ENCODE data around the gene CACNA1C.

CACNA1C gene

GRCh38 chr12:2501464-2502191, 448.8 kb downstream of the CACNA1C start:
- DNase-seq: no peak

DNA sequence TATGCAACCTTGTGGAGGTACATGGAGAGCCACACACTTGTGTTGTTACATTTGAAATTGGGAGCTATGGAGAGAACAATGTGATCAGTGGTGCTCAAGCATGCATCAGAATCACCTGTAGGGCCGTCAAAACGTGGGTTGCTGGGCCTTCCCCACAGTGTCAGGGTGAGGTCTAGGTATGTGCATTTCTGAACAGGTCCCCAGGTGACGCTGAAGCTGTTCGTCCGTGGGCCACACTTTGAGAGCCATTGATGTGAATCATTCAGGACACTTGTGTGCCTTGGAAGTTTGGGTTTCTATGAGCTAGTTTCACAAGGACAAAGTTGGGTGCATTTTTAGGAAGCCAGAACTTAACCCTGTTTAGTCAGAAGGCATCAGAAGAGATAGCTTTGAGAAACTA, 450.2 kb downstream of the CACNA1C start:
- DNase-seq: no peak

GRCh38 chr12:2503762-2504161, 451.0 kb downstream of the CACNA1C start:
- no peak for DNase-seq

GRCh38 chr12:2504577-2504976, 451.8 kb downstream of the CACNA1C start:
- no peak for DNase-seq

GRCh38 chr12:2507814-2508213, 455.0 kb downstream of the CACNA1C start:
- DNase-seq: no peak

GRCh38 chr12:2509137-2509536, 456.4 kb downstream of the CACNA1C start:
- DNase-seq: no peak

DNA sequence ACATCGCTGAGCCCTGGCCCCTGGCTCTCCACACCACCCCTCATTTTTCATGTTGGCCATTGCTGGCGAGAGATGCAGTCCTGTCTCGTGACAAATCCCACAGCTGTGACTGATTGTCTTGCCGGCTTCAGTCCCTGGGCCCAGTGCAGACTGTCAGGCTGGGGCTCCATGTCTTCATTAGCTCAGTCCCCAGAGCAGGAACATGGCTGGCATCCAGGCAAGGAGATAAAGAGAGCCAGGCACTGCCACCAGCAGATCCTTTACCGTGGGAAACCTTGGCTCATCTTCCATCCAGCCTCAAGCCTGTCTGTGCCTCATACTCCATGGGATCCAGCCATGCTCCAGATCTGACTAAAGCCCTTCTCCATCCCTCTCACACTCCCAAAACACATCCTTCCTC, 457.3 kb downstream of the CACNA1C start:
- no peak for DNase-seq

DNA sequence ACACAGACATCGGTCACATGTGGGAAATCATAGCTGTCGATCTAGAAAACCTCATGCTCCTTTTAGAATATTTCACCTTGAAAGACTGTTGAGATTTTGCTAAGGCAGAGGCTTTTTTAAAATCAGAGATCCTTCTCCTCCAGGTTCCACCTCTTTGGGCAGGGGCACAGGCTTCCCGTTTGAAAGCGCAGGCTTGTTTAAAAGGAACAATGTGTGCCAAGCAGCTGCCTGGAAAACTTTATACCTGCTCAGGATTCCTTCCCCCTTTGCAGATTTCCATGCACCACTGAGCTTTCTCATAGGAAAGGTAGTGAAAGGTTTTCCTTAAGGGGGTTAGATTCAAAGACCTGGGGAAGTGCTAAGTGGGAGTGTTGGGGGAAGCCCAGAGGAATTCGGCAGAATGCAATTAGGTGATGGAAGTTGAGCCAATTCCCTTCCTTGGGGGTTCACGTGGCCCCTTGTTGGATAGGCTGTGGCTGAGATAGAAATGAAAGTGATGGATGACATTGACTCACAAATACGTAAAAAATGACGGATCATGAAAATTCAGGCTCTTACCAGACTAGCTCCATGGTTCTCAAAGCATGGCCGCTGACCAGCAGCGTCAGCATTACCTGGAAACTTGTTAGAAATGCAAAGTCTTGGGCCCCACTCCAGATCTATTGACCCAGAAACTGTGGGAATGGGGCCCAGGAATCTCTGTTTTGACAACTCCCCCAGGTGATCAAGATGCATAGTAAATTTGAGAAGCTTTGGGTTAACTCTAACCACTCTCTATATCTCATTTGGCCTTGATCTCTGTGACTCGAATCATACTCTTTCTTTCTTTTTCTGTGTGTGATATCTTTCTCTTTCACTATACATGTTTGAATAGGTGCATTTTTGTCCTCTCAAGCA, 460.6 kb downstream of the CACNA1C start:
- no peak for DNase-seq

GRCh38 chr12:2514038-2514340, 461.2 kb downstream of the CACNA1C start:
- no peak for DNase-seq

DNA sequence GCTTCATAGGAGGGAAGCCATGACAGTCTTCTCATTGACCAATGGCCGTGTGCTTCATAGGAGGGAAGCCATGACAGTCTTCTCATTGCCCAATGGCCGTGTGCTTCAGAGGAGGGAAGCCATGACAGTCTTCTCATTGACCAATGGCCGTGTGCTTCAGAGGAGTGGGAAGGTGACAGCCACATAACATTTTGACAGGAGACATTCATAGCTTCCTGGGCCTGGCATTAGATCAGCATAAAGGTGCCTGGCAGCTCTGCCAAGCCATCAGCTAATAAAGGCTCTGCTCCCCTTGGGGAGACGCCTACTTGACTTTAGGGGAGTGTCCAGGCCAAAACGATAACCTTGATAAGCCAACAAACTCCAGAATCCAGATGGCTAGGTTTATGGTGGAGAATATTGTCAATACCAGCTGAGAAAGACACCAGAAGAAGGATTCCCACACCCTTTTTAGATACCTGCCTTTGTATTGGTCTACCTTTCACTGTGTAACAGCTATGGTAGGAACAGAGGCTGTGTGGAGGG, 468.0 kb downstream of the CACNA1C start:
- no peak for DNase-seq

DNA sequence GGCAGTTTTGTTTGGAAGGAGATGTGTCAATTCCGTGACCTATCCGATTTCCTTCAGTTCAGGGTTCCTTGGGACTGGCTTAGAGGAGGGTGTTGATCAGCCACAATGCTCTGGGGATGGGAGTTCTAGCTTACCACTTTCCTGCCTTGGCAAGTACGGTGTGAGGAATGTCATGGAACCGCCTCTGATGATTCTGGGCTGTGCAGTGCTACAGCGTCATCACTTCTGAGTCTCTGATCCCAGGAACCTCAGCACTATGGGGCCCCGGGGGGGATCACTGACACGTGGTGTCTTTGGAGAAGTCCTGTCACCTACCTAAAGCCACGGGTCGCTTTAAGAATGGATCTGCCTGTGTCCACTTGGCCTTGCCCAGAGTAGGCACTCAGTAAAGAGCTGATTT, 470.5 kb downstream of the CACNA1C start:
- no peak for DNase-seq

GRCh38 chr12:2523844-2524243, 471.1 kb downstream of the CACNA1C start:
- DNase-seq: no peak

DNA sequence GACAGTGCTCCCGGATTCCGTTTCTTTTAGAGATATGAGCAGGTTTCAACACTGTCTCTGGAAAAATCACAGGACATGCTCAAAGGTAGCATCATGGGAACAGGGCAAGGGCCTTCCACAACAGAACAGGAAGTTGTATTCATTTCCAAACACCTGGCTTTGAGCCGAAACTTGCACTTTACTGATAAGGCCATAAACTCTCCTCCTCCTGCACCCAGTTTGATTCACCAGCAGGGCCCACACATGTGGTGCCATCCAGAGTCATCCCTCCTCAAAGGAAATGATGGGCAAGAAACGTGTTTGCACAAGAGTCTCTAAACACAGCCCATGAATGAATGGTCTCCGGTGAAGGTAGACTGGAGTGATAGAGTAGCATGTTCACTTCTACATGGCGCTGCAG, 473.6 kb downstream of the CACNA1C start:
- no peak for DNase-seq

DNA sequence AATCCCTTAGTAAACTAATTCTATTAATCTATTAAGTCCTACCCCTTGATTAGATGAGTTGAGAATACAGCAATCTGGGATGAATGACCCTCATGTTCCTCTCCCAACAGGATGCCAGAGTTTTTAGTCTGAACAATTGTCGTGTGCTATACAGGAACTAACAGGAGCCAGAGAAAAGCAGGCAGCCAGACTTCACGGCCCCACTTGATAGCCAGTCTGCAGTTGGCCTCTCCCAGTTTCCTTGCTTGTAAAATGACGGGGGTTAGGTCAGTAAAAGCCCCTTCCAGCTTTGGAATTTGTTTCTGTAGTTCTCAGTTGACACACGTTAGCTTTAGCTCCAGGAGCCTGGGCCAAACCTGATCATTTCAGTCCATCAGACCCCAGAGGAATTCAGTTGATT, 475.2 kb downstream of the CACNA1C start:
- DNase-seq: no peak

- no peak for DNase-seq
These were observed 477.0 kb downstream of the CACNA1C start for GRCh38 chr12:2529807-2530206.

- no peak for DNase-seq
These were observed 478.6 kb downstream of the CACNA1C start for GRCh38 chr12:2531371-2531770.

GRCh38 chr12:2533036-2533435, 480.2 kb downstream of the CACNA1C start:
- no peak for DNase-seq

DNA sequence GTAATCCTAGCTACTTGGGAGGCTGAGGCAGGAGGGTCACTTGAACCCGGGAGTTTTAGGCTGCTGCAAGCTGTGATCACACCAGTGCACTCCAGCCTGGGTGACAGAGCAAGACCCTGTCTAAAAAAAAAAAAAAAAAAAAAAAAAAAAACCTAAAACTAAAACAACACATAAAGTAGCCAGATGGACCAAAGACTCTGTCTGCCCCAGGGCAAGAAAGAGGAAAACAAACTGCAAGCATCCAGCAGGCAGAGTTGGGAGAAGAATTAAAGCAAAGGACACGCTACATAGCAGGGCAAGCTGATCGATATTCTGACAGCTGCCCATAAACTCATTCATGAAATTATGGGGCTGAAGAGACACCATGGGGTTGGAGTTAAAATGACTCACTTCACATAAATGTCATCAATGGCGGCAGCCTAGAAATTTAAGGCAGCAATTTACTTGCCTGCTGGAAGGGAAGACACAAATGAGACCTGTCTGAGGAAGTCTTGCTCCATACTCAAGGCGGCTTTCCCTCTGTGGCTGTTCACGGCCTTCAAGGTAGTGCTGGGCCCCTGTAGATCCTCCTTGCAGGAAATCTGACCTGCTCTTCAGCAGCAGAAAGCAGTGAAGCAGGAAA, 482.9 kb downstream of the CACNA1C start:
- no peak for DNase-seq

GRCh38 chr12:2536724-2537123, 483.9 kb downstream of the CACNA1C start:
- no peak for DNase-seq

- DNase-seq: no peak
These were observed 485.2 kb downstream of the CACNA1C start for GRCh38 chr12:2537868-2538541.

- DNase-seq: no peak
These were observed 487.2 kb downstream of the CACNA1C start for GRCh38 chr12:2539938-2540337.

DNA sequence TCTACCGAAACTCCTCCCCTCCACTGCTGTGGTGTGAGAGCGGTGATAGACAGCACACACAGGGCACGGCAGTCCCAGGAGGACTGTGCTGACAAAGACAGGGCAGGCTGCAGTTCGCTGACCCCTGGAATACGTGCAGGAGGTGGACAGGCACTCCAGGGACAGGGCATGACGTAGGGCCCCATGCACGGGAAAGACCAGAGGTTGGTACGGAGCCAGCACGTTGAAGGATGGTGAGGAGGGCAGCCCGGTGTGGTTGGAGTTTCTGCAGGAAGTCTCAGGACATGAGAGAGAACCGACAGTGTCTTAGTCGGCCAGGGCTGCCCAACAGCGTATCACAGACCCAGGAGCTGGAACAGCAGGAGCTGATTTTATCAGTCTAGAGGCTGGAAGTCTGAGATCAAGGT, 487.8 kb downstream of the CACNA1C start:
- DNase-seq: no peak

DNA sequence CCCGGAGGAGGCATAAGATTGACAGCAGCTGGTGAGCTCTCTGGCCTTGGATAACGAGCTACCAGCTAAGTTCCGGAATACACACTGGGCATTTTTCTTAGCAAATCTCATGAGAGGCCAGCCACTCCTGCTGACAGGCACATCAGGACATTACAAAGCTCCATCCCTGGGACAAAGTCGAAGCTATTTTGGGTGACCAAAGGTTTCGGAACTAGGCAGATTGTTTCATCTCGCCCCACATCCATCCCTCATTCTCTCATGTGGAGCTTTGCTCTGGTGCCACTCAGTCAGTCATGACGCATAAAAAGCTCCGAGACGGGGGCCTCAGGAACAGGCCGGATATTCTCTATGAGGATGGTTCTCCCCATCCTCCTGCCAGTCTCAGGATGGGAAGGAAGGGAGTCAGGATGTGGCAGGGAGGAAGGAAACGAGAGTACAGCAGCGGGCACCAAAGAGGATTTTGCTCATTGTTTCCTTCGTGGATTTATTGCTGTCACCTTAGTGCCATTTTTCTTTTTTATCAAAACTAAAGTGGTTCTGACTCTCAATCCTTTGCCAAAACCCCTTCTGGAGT, 488.9 kb downstream of the CACNA1C start:
- DNase-seq: no peak

Measured in DMS53 (cell line).